GM13976 (cell line): ENCODE data around the gene HES6.
"Not testable (repeated sequence)": the region's sequence is repeated elsewhere in the genome, so short reads cannot be mapped to it uniquely, and the experiment has no call there.

Experiments
- DNase-seq: peaks from one replicate; pipeline ENCODE4 v3.0.0; 2012; ENCODE audit warnings: low spot score
- in situ Hi-C: fragments of 300-500 bp; cut with MboI; formaldehyde crosslinking; loops from one replicate; pipeline ENCODE4 v1.12.0; 2022; ENCODE audit warnings: low sequenced_read_pairs, mixed read lengths, inconsistent platforms; ENCODE audit not compliant: unreplicated experiment
- TF ChIP-seq, protein P1 (sequence below): IDR thresholded peaks from 2 replicates; pipeline ENCODE4 v1.5.1; 2012; ENCODE audit warnings: borderline replicate concordance, mild to moderate bottlenecking; ENCODE audit not compliant: insufficient read depth; ENCODE audit errors: extremely low read depth, missing control alignments, control extremely low read depth

Gene HES6

DNA sequence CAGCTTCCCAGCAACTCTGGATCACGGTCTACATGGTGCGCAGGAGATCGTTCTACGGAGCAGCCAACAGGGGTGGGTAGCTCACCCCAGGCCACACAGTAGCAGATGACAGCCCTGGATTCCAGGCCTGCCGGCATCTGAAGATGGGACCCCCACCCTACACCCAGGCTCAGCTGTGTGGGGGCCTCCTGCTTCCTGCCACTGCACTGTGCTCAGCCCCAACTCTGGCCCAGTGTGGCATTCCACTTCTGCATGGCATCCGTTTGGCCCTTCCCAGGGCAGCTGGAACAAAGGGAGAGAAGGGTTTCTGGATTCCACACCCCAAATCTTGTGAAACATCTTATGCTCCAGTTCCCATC is 39.5 kb upstream of the HES6 start:
- in situ Hi-C loops = no loop called here
- TF ChIP-seq, protein P1, sequence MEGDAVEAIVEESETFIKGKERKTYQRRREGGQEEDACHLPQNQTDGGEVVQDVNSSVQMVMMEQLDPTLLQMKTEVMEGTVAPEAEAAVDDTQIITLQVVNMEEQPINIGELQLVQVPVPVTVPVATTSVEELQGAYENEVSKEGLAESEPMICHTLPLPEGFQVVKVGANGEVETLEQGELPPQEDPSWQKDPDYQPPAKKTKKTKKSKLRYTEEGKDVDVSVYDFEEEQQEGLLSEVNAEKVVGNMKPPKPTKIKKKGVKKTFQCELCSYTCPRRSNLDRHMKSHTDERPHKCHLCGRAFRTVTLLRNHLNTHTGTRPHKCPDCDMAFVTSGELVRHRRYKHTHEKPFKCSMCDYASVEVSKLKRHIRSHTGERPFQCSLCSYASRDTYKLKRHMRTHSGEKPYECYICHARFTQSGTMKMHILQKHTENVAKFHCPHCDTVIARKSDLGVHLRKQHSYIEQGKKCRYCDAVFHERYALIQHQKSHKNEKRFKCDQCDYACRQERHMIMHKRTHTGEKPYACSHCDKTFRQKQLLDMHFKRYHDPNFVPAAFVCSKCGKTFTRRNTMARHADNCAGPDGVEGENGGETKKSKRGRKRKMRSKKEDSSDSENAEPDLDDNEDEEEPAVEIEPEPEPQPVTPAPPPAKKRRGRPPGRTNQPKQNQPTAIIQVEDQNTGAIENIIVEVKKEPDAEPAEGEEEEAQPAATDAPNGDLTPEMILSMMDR = no peak
- DNase-seq = no peak

DNA sequence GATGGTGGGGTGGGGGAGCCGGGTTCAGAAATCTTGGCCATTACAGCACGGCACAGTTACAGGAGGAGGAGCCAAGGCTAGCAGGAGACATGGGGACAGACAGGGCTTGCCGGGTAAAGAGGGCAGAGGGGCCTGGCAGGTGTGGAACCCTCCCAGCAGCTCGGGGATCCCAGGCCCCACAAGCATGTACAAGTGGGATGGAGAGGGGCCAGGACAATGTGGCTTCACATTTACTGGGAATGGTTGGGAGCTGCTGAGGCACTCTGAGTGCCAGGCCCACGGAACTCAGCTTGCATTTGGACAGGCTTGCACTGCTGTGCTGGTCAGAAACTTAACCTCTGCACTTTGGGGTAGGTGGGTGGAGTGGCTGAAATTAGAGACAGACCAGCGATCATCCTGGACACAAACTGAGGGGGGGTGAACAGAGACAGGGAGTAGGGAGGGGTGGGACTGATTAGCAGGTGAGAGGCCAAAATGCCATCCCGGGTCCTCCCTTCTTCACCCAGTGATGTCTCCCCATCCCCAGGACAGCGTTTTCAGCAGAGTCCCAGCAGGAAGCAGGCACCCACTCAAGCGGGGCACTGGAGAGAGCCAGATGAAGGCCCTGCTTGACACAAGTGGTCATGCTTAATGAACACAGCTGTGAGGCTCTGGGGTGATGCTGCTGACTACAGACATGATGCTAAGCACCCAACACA is 38.9 kb upstream of the HES6 start:
- DNase-seq = no peak
- in situ Hi-C loops = no loop called here
- TF ChIP-seq, protein P1 = no peak

DNA sequence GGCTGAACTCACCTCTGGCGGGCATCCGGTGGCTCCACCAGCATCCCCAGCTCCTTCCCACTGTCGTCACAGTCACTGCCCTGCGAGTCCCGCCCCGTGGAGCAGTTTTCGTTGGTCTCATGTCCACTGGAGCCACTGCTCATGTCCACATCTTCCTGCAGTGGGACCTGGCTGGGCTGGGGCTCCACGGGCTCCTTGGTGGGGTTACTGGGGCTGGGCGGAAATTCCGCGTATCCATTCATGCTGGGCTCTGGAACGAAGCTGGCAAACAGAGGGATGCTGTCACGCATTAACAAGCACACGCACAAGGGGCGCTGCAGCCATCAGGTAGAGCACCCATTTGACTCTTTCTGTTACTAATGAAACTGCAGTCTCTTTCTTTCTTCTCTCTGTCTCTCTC is 37.9 kb upstream of the HES6 start:
- TF ChIP-seq, protein P1 = no peak
- in situ Hi-C loops = no loop called here
- DNase-seq = no peak

DNA sequence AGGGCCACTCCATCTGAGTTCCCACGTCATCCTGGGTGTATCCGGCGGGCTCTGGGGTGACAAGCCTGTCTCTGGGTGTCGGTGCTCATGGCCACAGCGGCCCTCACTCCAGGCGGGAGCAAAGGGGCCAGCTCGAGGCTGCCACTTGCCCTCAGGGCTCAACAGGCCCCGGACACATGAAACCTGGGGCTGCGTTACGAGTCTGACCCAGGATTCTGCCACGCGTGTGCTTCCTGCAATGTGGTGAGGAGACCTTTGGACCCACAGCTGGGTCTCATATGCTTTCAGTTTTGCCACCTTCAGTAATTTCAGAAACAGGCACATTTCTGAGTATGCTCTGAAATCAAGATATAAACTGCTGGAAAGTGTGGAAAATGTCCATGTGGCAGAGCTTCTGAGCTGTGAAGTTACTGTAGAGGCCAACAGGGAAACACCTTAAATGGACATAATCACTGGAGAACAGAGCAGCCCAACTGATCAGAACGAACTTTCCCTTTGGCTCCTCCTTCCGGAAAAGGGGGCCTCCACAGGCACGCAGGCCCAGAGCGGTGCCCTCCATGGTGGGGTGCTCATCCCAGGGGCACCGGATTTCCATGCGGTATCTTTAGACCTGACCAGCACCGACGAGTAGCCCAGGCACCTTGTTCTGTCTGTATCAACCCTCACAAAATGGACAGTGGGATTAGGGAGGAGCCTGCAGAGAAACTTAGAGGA is 34.5 kb upstream of the HES6 start:
- DNase-seq = no peak
- TF ChIP-seq, protein P1 = no peak
- in situ Hi-C loops = no loop called here

DNA sequence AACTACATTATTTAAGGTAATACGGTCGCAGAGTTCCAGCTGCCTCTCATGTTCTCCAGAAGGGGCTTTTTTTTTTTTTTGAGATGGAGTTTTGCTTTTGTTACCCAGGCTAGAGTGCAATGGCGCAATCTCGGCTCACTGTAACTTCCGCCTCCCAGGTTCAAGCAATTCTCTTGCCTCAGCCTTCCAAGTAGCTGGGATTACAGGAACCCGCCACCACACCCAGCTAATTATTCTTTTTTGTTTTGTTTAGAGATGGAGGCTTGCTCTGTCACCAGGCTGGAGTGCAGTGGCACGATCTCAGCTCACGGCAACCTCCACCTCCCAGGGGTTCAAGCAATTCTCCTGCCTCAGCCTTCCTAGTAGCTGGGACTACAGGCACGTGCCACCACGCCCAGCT is 33.6 kb upstream of the HES6 start:
- in situ Hi-C loops, DNase-seq: not testable (repeated sequence)

DNA sequence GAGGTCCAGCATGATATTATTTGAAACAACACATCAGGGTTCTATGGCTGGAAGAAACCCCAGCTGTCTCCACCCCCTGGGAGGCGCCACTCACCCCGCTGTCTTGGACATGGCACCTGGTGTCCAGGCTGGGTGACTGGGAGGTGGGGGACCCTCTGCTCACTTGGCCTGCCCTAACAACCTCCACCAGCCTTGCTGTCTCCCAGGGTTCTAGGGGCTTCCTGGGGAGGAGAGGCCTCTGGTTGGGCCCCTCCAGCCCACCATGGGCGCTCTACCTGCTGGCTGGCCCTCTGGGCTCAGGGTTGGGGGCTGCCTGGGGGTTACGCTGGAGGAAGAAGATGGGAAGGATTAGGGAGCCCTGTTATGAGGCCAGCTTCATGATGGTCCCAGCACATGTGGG is 32.3 kb upstream of the HES6 start:
- TF ChIP-seq, protein P1 = no peak

DNA sequence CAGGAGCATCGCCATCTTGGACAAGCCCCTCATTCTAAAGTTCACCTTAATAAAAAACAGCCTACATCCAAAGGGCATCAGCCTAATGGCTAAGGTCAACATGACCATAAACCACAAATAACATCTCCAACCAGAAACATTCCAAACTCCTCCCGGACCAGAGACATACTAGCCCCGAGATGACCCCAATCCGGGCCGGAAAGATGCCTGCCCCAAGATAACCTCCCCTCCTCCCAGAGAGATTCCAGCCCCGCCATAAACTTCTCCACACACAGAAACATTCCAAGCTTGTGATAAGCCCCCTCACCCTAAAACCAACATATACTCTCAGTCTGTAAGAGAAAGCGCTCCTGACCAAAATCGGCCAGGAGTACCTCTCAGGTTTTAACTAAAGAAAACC is 31.8 kb upstream of the HES6 start:
- DNase-seq, in situ Hi-C loops: not testable (repeated sequence)

More for the DNA sequence above, 32.3 kb upstream of the HES6 start:
- in situ Hi-C loops = no loop called here
- no peak for DNase-seq
